NCI-H1436 treated with DMSO at 0.1 percent for 48 hours (cell line): ENCODE results near the gene BBC3.
"Not testable (repeated sequence)": the region's sequence is repeated elsewhere in the genome, so short reads cannot be mapped to it uniquely, and the experiment has no call there.

ENCODE experiments used
- DNase-seq: peaks from one replicate; lab custom pipeline; 2025; lab: John Stamatoyannopoulos, UW

BBC3 gene, protein sequence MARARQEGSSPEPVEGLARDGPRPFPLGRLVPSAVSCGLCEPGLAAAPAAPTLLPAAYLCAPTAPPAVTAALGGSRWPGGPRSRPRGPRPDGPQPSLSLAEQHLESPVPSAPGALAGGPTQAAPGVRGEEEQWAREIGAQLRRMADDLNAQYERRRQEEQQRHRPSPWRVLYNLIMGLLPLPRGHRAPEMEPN

DNA sequence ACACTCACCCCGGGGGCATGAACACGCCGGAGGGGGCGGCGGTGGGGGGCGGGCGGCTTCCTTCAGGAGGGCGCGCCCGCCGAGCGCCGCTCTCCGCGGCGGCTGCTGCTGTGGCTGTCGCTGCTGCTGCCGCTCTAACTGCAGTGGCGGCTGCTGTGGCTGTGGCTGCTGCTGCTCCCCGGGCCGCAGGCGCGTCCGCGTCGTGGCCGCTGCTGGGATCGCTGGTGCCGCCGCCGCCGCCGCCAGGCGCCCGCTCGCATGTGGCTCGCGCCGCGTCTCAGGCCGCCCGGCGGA is at the start of gene BBC3:
Gene BBC3 (minus strand): TSS at position 279 of the 294 bp plus-strand sequence. CDS start 2,768 bp downstream, outside the sequence.
- no peak for DNase-seq

DNA sequence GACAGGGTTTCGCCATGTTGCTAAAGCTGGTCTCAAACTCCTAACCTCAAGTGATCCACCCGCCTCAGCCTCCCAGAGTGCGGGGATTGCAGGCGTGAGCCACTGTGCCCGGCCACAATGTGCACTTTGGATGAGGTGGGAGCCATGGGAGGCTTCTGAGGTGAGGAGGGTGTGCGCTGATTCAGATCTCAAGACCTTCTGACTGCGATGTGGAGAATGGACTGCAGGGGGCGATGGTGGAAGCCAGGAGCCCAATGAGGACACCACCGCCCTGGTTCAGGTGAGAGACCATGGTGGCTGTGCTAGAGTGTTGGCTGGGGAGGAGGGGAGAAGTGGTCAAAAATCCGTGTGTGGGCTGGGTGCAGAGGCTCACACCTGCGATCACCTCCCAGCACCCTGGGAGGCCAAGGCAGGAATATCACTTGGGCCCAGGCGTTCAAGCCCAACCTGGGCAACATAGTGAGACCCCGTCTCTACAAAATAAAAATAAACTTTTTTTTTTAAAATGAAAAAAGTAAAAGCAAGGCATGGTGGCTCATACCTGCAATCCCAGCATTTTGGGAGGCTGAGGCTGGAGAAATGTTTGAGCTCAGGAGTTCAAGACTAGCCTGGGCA is 49.3 kb upstream of the BBC3 start:
- DNase-seq = no peak

DNA sequence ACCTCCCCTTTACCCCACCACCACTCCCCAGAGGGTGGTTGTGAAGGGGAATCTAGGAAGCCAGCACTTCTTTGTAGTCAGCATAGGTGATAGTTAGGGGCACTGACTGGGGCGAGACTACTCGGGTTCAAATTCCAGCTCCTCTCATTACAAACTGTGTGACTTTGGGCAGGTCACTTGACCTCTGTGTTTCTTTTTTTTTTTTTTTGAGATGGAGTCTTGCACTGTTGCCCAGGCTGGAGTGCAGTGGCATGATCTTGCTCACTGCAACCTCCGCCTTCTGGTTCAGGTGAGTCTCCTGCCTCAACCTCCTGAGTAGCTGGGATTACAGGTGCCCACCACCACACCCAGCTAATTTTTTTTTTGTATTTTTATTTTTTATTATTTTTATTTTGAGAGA is 45.5 kb upstream of the BBC3 start:
- not testable (repeated sequence) for DNase-seq

GRCh38 chr19:47275791-47276461 is 44.9 kb upstream of the BBC3 start:
- DNase-seq = no peak

DNA sequence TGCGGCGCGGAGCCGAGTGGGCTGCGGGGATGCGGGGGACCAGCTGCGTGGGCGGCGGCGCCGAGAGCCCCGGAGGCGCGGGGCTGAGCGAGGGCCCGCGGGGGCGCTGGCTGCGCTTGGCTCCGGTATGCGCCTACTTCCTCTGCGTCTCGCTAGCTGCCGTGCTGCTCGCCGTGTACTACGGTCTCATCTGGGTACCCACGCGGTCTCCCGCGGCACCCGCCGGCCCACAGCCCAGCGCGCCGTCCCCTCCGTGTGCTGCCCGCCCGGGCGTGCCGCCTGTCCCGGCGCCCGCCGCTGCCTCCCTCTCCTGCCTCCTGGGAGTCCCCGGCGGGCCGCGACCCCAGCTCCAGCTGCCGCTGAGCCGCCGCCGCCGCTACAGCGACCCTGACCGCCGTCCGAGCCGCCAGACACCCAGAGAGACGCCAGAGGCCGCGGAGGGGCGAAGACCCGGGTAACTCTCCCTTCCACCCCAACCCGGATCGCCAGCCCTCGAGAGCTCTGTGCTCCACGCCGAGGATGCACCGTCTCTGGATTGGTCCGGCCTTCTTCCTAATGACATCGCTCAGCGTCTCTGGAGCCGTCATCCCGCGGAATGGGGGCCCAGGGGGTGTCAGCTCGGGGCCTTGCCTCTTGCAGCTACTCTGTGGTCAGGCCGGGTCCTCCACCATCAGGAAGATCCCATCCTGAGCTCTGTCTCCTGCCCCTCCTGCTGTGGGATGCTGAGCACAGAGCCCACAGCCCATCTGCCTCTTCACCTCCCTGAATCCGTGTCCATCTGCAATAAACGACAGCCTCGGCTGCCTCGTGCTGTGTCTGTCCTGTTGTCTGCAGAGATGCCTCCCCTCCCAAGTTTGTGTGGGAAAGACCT is 44.1 kb upstream of the BBC3 start:
- DNase-seq = no peak

DNA sequence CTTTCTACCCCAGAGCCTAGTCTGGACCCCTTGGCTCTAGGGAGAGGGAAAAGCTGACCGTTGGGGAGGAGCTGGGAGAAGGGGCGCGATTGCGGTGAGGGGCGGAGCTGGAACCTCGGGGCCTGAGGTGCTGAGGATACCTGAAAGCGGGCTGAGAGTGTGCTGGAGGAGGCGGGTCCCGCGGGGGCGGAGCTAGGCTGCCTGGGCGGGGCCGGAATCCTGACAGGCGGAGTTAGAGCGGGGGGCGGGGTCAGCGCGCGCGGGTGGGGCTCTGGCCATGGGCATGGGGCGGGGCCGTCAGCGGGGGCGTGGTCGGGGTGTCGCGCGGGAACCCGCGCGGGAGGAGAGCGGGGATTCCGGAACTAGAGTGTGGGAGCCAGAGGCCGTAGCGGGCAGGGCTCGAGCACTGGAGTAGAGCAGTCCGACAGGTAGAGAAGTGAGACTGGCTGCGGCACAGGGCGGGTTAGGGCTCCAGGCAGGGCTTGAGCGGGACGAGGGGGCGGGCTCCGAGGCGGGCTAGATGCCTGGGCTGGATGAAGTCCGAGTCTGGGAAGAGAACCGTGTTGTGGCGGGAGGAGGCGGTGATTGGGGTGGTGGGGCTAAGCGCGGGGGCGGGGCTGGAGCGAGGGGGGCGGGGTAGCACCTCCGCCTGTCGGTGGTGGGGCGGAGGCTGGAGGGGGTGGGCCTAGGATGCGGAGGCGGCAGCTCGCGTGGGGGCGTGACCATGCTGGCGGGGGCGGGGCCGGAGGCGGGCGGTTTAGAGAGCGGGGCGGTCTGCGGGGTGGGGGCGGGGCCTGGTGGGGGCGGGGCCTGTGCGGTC is 43.3 kb upstream of the BBC3 start, which contains the start of gene INAFM1:
Gene INAFM1 (plus strand): TSS at position 815 of the 820 bp plus-strand sequence. CDS start 35 bp downstream, outside the sequence.
- peak; percentile 33 for DNase-seq

DNA sequence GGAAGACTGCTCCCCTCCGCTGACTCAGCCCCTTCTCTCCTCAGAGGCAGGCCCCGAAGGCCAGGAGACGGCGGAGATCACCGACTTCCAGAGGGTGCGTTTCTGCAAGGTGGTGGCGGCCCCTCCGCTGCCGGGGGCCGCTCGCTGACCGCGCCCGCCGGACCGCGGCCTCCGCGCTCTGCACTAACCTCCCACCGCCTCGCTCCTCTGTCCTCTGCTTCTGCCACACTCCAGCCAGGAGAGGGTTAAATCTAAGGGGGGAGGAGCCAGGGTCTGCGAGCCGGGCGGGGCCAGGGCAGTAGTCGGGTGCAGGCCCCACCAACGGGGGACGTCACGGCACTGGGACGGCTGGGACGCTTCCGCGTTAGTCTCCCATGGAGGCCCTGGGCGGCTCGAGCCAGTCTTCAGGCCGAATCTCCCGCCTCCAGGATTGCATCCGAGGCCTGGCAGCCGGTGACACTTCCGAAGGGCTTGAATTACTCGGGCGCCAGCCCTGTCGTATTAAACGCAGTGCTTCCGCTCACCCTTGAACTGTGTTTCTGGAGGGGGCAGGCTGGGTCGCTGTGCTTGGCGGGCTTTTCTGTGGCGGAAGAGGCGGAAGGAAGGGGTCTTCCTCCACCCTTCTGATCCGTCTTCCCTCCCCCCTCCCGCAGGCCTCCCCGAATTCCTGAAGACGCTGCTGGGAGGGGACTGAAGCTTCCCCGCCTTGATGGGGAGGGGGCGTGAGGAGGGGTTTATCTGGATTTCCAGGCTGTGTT is 42.5 kb upstream of the BBC3 start:
- DNase-seq = peak; percentile 32

GRCh38 chr19:47272448-47273312 is 41.7 kb upstream of the BBC3 start:
- no peak for DNase-seq

GRCh38 chr19:47271949-47272348 is 41.0 kb upstream of the BBC3 start:
- no peak for DNase-seq

- DNase-seq = no peak
These were observed 39.4 kb upstream of the BBC3 start for GRCh38 chr19:47270408-47270807.

DNA sequence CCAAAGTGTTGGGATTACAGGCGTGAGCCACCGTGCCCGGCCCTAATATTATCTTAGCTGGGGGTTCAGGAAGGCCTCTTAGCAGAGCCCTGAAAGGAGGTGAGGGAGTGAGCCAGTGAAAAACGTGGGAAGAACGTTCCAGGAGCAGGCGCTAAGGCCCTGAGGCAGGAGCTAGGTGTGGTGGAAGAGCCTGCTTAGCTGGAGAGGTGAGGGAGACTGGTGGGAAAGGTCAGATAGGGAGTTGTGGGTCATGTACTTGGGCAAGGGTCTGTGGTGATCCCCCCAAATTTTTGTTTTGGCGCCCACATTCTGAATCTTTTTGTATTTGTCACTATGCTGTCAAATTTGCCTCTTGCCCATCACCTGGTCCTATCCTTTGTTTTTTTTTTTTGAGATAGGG is 38.6 kb upstream of the BBC3 start:
- no peak for DNase-seq

DNA sequence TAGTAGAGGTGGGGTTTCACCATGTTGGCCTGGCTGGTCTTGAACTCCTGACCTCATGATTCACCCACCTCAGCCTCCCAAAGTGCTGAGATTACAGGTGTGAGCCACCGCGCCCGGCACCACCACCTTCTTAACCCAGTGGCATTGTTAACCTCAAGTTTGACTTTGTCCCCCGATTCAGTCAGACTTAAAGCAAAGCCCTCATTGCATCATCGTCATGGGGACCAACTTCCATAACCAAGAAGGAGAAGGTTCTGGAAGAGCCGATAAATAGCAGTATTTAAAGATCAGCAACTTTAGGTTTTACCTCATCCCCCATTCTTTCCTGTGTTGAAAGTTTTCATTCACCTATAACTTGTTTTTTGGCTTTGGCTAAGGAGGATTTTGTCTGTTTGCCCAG is 37.0 kb upstream of the BBC3 start:
- no peak for DNase-seq

GRCh38 chr19:47267350-47267759 is 36.4 kb upstream of the BBC3 start:
- no peak for DNase-seq

GRCh38 chr19:47266401-47266941 is 35.5 kb upstream of the BBC3 start:
- DNase-seq = no peak

GRCh38 chr19:47264629-47265028 is 33.6 kb upstream of the BBC3 start:
- no peak for DNase-seq

DNA sequence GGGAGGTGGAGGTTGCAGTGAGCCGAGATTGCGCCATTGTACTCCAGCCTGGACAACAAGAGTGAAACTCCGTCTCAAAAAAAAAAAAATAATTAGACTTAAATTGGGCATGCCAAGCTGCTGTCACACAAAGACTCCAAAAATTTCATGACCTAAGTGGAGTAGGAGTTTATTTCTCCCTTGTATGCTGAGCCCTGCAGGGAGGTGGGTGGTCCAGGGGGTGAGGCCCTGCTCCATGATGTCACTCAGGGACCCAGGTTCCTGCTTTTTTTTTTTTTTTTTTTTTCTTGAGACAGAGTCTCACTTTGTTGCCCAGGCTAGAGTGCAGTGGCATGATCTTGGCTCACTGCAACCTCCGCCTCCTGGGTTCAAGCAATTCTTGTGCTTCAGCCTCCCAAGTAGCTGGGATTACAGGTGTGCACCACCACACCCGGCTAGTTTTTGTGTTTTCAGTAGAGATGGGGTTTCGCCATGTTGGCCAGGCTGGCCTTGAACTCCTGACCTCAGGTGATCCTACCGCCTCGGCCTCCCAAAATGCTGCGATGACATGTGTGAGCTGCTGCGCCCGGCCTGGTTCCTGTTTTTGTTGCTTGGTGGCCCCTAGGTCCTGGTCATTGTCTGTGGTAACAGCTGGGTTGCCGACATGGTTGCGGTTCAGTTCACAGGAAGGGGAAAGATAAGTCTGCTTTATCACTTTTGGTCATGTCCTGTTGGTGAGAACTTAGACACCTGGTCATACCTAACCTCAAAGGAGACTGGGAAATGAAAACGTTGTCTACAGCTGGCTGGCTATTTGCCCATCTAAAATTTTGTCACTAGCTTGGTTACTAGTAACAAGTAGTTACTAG is 31.2 kb upstream of the BBC3 start:
- not testable (repeated sequence) for DNase-seq

- DNase-seq = no peak
These were observed 29.5 kb upstream of the BBC3 start for GRCh38 chr19:47260476-47260875.

DNA sequence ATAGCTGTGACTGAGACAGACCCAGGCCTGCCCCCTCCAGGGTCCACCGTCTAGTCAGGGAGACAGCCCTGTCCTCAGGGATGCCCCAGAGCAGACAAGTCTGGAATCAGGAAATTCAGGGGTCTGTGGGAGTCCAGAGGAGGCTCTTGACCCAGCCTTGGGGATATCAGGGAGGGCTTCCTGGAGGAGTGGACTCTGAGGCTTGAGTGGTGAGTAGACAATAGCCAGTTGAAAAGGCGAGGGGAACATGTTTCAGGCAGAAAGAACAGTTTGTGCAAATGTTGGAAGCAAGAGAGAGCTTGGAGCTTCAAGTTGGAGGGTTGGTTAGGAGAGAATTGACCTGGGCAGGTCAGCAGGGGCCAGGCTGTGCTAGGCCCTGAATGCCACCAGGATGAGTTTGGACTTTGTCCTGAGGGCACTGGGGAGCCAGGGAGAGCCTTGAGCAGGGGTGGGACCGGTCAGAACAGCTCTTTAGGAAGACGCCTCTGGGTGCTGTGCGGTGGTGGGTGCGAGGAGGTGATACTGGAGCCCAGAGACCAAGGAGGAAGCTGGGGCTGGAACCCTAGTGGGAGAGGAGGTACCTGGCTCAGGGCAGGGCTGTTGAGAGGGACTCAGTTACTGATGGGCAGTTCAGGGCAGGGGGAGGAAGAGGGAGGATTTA is 28.0 kb upstream of the BBC3 start:
- no peak for DNase-seq
